GM12878 (cell line): ENCODE results near the gene TBXAS1. TPM values are rescaled to one million over a fixed set of nuclear protein-coding genes. Genes with fewer than 3 reads are reported as not detected.

Experiments
- ATAC-seq: fragments of 200-7000 bp; cut with Tn5 transposase; 3 replicates; pipeline ENCODE4 v1.9.1; 2020; ENCODE audit warnings: mild to moderate bottlenecking, moderate library complexity
- BruUV-seq: library from RNA; stranded (reverse); fragments of 400-500 nt; replicated peaks from 2 replicates; lab custom pipeline; 2021; lab: Mats Ljungman, UMichigan
- CTCF ChIA-PET: fragments of 300-600 bp; sonication (Branson Sonifier 250); formaldehyde crosslinking; extraction: SDS; loops from one replicate; lab custom pipeline; 2021; ENCODE audit warnings: inconsistent platforms; lab: Yijun Ruan, JAX
- POLR2A ChIA-PET: fragments of 350-600 bp; formaldehyde crosslinking; extraction: SDS; loops from one replicate; lab custom pipeline; 2021; ENCODE audit warnings: inconsistent platforms; lab: Charles Lee
- RAD21 ChIA-PET: fragments of 300-600 bp; sonication (Branson Sonifier 250); formaldehyde crosslinking; loops from one replicate; lab custom pipeline; 2023; ENCODE audit warnings: antibody characterized with exemption; ENCODE audit not compliant: unreplicated experiment; lab: Charles Lee
- SMC1A ChIA-PET: fragments of 300-600 bp; sonication (Branson Sonifier 250); formaldehyde crosslinking; loops from one replicate; lab custom pipeline; 2023; ENCODE audit not compliant: unreplicated experiment, uncharacterized antibody; lab: Charles Lee
- DNase-seq: peaks from one replicate; pipeline ENCODE4 v3.0.0-alpha.2; 2011; ENCODE audit warnings: low read depth, low spot score
- FAIRE-seq: peaks from 3 replicates; lab custom pipeline; 2011; peaks lifted over from hg19 to GRCh38; lab: Jason Lieb, UNC
- H2AFZ ChIP-seq: 2 replicates; pipeline ENCODE4 v1.6.0; 2011; ENCODE audit warnings: low read depth, low read length, control low read depth; ENCODE audit not compliant: control insufficient read depth
- H3K27ac ChIP-seq: 2 replicates; pipeline ENCODE4 v1.5.1; 2011; ENCODE audit warnings: control low read depth; ENCODE audit not compliant: control insufficient read depth, insufficient read depth
- H3K27me3 ChIP-seq, 2 experiments: replicated peaks in 1 of 2; 2 replicates each; pipeline versions ENCODE4 v1.6.0 to v1.6.1; 2011; ENCODE audit warnings: low read length in 1 of 2; ENCODE audit not compliant: control insufficient read depth in 2 of 2, insufficient read depth in 2 of 2
- H3K36me3 ChIP-seq, 2 experiments: 2 replicates each; pipeline ENCODE4 v1.5.1; 2011; ENCODE audit warnings: low read length in 1 of 2; ENCODE audit not compliant: control insufficient read depth in 2 of 2, insufficient read depth in 2 of 2
- H3K4me1 ChIP-seq: 2 replicates; pipeline ENCODE4 v1.6.1; 2011; ENCODE audit warnings: mild to moderate bottlenecking, low read length, moderate library complexity, mixed read lengths; ENCODE audit not compliant: control insufficient read depth, insufficient read depth
- H3K4me2 ChIP-seq: 2 replicates; pipeline ENCODE4 v1.6.0; 2011; ENCODE audit warnings: control low read depth; ENCODE audit not compliant: control insufficient read depth, insufficient read depth
- H3K4me3 ChIP-seq: fragments of 200-600 bp; sonication (generic); 2 replicates; pipeline ENCODE4 v1.5.1; 2016
- H3K79me2 ChIP-seq: 2 replicates; pipeline ENCODE4 v1.6.0; 2011; ENCODE audit warnings: low read length; ENCODE audit not compliant: control insufficient read depth, insufficient read depth
- H3K9ac ChIP-seq: 2 replicates; pipeline ENCODE4 v1.8.0; 2011; ENCODE audit warnings: low read length, control low read depth, mixed read lengths; ENCODE audit not compliant: control insufficient read depth, insufficient read depth
- H3K9me3 ChIP-seq: replicated peaks from 3 replicates; pipeline ENCODE4 v1.5.1; 2011; ENCODE audit warnings: mild to moderate bottlenecking, low read length; ENCODE audit not compliant: control insufficient read depth, insufficient read depth
- H4K20me1 ChIP-seq: 2 replicates; pipeline ENCODE4 v1.6.0; 2011; ENCODE audit not compliant: control insufficient read depth, insufficient read depth
- CBFB ChIP-seq: IDR thresholded peaks from 2 replicates; pipeline ENCODE4 v1.6.1; 2016; ENCODE audit warnings: antibody characterized with exemption, low read depth
- EP300 ChIP-seq, 2 experiments: fragments of 150-350 bp in 1 of 2; IDR thresholded peaks; 2 replicates each; pipeline ENCODE4 v1.6.1; 2011 to 2012; ENCODE audit warnings: low read depth in 2 of 2, low read length in 2 of 2, borderline replicate concordance in 1 of 2, improper control_type of control experiment in 1 of 2, inconsistent platforms in 1 of 2; ENCODE audit not compliant: control insufficient read depth in 1 of 2
- HDAC6 ChIP-seq: fragments of 200-600 bp; sonication (generic); IDR thresholded peaks from one replicate; pipeline ENCODE4 v1.8.0; 2017; ENCODE audit warnings: antibody characterized with exemption; ENCODE audit not compliant: unreplicated experiment
- IKZF1 ChIP-seq: fragments of 450-650 bp; conservative IDR thresholded peaks from 2 replicates; pipeline ENCODE4 v1.6.1; 2017; ENCODE audit warnings: antibody characterized with exemption, mild to moderate bottlenecking
- MEF2A ChIP-seq: IDR thresholded peaks from 2 replicates; pipeline ENCODE4 v1.6.1; 2011; ENCODE audit warnings: low read depth, mild to moderate bottlenecking, low read length, moderate library complexity; ENCODE audit not compliant: insufficient read depth
- NRF1 ChIP-seq: conservative IDR thresholded peaks from 2 replicates; pipeline ENCODE4 v1.6.1; 2011; ENCODE audit warnings: mild to moderate bottlenecking, low read depth, low read length, improper control_type of control experiment
- PAX5 ChIP-seq: IDR thresholded peaks from 2 replicates; pipeline ENCODE4 v1.6.1; 2011; ENCODE audit warnings: low read depth, low read length, borderline replicate concordance
- POLR2A ChIP-seq: IDR thresholded peaks from 2 replicates; pipeline ENCODE4 v1.6.1; 2011; ENCODE audit warnings: low read depth, mild to moderate bottlenecking, low read length
- POU2F2 ChIP-seq: IDR thresholded peaks from 3 replicates; pipeline ENCODE4 v1.6.1; 2011; ENCODE audit warnings: low read depth, mild to moderate bottlenecking, low read length, borderline replicate concordance
- RBBP5 ChIP-seq: fragments of 200-600 bp; sonication (generic); conservative IDR thresholded peaks from 2 replicates; pipeline ENCODE4 v1.6.1; 2016
- SMAD1 ChIP-seq: fragments of 450-650 bp; IDR thresholded peaks from 2 replicates; pipeline ENCODE4 v1.6.1; 2018; ENCODE audit warnings: mild to moderate bottlenecking, low read depth; ENCODE audit not compliant: partially characterized antibody
- SMAD5 ChIP-seq: IDR thresholded peaks from 2 replicates; pipeline ENCODE4 v1.6.1; 2016; ENCODE audit warnings: antibody characterized with exemption, low read depth
- ZBED1 ChIP-seq: IDR thresholded peaks from 2 replicates; pipeline ENCODE4 v1.6.1; 2016; ENCODE audit warnings: borderline replicate concordance
- ZSCAN29 ChIP-seq: fragments of 450-650 bp; IDR thresholded peaks from 2 replicates; pipeline ENCODE4 v1.6.1; 2017; ENCODE audit warnings: mild to moderate bottlenecking, moderate library complexity
- WGBS: methylation state at CpG from one replicate; pipeline ENCODE4 v1.1.6; 2016; ENCODE audit warnings: low lambda C conversion rate; ENCODE audit not compliant: insufficient replicate concordance, insufficient coverage; ENCODE audit errors: missing lambda C conversion rate; 5-methylcytosine and 5-hydroxymethylcytosine counted together
- in situ Hi-C: fragments of 300-500 bp; cut with MboI; formaldehyde crosslinking; loops from 9 replicates; pipeline ENCODE4 v1.14.3; 2018; ENCODE audit warnings: mixed read lengths
- intact Hi-C: fragments of 100-400 bp; cut with micrococcal nuclease; formaldehyde crosslinking; loops from one replicate; pipeline ENCODE4 v1.14.2; 2022; ENCODE audit not compliant: unreplicated experiment
- polyA plus RNA-seq, 11 experiments: library from polyadenylated mRNA; depleted of rRNA in 4 of 11; unstranded in 6 of 11; stranded (reverse) in 5 of 11; fragments of >200 nt; fragmentation: Nextera tagmentation in 4 of 11; fragmentation: Illumina TruSeq in 1 of 11; extraction: Ambion mirVana in 4 of 11; extraction: Trizol in 1 of 11; gene quantifications; 1 replicate in 1 of 11; 2 replicates in 10 of 11; pipeline versions ENCODE4 v1.2.1 to v1.2.3, GENCODE V29; 2011 to 2016; ENCODE audit warnings: inconsistent platforms in 2 of 11, missing spikeins in 2 of 11, low read depth in 1 of 11
- total RNA-seq, 4 experiments: library from RNA; depleted of rRNA in 3 of 4; stranded (reverse); fragments of >200 nt in 3 of 4; fragmentation: Illumina TruSeq in 1 of 4; extraction: Trizol in 1 of 4; gene quantifications; 2 replicates each; pipeline versions ENCODE4 v1.2.1 to v1.2.3, GENCODE V29; 2013 to 2021
- TF ChIP-seq, protein P1 (sequence below): IDR thresholded peaks from 2 replicates; pipeline ENCODE4 v1.6.1; 2012; ENCODE audit warnings: mild to moderate bottlenecking, low read depth, low read length
- TF ChIP-seq, protein P2 (sequence below): IDR thresholded peaks from 2 replicates; pipeline ENCODE4 v1.6.1; 2012; ENCODE audit warnings: low read depth, low read length, improper control_type of control experiment
- TF ChIP-seq, protein P3 (sequence below): fragments of 450-650 bp; IDR thresholded peaks from 2 replicates; pipeline ENCODE4 v1.6.1; 2017; ENCODE audit warnings: low read depth, mild to moderate bottlenecking, moderate library complexity

The TBXAS1 gene
- total and polyA plus RNA-seq, 10 of the 15 experiments (the other 5 are each of a cell fraction or from before 2014, with no cell fraction given), result 1.5 to 32.7 (median 16.3) TPM

DNA sequence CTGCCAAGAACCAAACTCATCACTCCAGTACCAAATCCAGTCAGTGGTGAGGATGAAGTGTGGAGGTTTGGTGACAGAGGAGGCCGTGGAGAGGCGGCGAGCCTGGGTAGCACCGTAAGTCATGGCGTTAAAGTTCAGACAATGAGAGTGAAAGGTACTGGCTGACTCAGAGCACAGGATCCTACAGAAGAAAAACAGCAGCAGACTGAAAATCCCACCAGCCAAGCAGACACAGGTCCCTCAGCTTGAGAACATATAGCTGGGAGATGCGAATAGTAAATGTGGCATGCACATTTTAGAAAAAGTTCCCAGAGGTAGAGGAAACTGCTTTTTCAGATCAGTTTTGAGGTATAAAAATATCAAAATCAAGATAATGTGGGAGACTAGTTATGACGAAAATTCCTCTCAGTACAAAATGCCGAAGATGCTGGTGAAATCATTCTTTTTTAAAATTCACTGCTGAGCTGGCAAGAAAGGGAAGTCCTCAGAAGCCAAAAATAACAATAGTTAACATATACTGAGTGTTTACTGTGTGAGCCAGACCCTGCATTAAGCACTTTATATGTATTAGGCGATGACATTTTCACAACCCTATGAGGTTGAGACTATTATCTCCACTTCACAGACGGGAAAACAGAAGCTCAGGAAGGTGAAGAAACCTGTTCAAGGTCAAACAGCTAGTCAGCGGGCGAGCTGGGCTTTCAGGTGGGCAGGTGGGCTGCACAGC is 212.8 kb downstream of the TBXAS1 start:
- no peak overlapping the region for H3K9ac ChIP-seq
- H3K27ac ChIP-seq, result no peak overlapping the region
- ATAC-seq (no peak), FAIRE-seq (no peak), DNase-seq (no peak)
- H3K36me3 ChIP-seq, result peaks cover 0 to 11% of the 10 kb centered on the region in 2 experiments; a peak in 3 of 4 replicates
- POLR2A ChIA-PET, result no interaction called here
- CTCF ChIA-PET, result interaction anchor here (0.6 to 1.1 kb wide), 2 partner anchors 12 to 212 kb away, joined by 3 to 4 read pairs; no protein-coding TSS in a partner anchor
- in situ Hi-C loops, result no loop called here
- RAD21 ChIA-PET, result no interaction called here
- no peaks in the 10 kb centered on the region for H3K9me3 ChIP-seq
- no TSS peak for BruUV-seq
- no peak overlapping the region for H3K4me3 ChIP-seq
- no peaks in the 10 kb centered on the region for H3K27me3 ChIP-seq
- intact Hi-C loops, result no loop called here
- H4K20me1 ChIP-seq, result peaks cover 3% of the 10 kb centered on the region; the same call in 1 of the 2 replicates
- WGBS, result 91% methylated on average over 12 of the region's 12 CpGs
- SMC1A ChIA-PET, result no interaction called here
- no peaks in the 10 kb centered on the region for H3K4me1 ChIP-seq
- H3K79me2 ChIP-seq, result no peaks in the 10 kb centered on the region
- H3K4me2 ChIP-seq, result no peak overlapping the region
- no peak overlapping the region for H2AFZ ChIP-seq
- no peak for TF ChIP-seq PAX5
- no peak for TF ChIP-seq NRF1
- TF ChIP-seq, protein P1, sequence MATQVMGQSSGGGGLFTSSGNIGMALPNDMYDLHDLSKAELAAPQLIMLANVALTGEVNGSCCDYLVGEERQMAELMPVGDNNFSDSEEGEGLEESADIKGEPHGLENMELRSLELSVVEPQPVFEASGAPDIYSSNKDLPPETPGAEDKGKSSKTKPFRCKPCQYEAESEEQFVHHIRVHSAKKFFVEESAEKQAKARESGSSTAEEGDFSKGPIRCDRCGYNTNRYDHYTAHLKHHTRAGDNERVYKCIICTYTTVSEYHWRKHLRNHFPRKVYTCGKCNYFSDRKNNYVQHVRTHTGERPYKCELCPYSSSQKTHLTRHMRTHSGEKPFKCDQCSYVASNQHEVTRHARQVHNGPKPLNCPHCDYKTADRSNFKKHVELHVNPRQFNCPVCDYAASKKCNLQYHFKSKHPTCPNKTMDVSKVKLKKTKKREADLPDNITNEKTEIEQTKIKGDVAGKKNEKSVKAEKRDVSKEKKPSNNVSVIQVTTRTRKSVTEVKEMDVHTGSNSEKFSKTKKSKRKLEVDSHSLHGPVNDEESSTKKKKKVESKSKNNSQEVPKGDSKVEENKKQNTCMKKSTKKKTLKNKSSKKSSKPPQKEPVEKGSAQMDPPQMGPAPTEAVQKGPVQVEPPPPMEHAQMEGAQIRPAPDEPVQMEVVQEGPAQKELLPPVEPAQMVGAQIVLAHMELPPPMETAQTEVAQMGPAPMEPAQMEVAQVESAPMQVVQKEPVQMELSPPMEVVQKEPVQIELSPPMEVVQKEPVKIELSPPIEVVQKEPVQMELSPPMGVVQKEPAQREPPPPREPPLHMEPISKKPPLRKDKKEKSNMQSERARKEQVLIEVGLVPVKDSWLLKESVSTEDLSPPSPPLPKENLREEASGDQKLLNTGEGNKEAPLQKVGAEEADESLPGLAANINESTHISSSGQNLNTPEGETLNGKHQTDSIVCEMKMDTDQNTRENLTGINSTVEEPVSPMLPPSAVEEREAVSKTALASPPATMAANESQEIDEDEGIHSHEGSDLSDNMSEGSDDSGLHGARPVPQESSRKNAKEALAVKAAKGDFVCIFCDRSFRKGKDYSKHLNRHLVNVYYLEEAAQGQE, result no peak
- TF ChIP-seq POU2F2, result no peak
- TF ChIP-seq MEF2A, result no peak
- no peak for TF ChIP-seq IKZF1
- TF ChIP-seq ZSCAN29, result no peak
- no peak for TF ChIP-seq SMAD1
- no peak for TF ChIP-seq POLR2A
- no peak for TF ChIP-seq ZBED1
- no peak for TF ChIP-seq SMAD5
- TF ChIP-seq RBBP5, result no peak
- TF ChIP-seq, protein P2, sequence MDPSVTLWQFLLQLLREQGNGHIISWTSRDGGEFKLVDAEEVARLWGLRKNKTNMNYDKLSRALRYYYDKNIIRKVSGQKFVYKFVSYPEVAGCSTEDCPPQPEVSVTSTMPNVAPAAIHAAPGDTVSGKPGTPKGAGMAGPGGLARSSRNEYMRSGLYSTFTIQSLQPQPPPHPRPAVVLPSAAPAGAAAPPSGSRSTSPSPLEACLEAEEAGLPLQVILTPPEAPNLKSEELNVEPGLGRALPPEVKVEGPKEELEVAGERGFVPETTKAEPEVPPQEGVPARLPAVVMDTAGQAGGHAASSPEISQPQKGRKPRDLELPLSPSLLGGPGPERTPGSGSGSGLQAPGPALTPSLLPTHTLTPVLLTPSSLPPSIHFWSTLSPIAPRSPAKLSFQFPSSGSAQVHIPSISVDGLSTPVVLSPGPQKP, result no peak
- TF ChIP-seq, protein P3, sequence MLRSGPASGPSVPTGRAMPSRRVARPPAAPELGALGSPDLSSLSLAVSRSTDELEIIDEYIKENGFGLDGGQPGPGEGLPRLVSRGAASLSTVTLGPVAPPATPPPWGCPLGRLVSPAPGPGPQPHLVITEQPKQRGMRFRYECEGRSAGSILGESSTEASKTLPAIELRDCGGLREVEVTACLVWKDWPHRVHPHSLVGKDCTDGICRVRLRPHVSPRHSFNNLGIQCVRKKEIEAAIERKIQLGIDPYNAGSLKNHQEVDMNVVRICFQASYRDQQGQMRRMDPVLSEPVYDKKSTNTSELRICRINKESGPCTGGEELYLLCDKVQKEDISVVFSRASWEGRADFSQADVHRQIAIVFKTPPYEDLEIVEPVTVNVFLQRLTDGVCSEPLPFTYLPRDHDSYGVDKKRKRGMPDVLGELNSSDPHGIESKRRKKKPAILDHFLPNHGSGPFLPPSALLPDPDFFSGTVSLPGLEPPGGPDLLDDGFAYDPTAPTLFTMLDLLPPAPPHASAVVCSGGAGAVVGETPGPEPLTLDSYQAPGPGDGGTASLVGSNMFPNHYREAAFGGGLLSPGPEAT, result no peak
- no peak for TF ChIP-seq CBFB
- TF ChIP-seq HDAC6, result no peak
- no peak for TF ChIP-seq EP300 (IDR thresholded peaks at IDR 0.05; ENCODE audit: borderline replicate concordance in 1 of 2, control insufficient read depth in 1 of 2, low read depth in 2 of 2, low read length in 2 of 2)
